Central memory CD8-positive, alpha-beta T cell (primary cell): ENCODE measurements around the gene FAM181A.

Source experiments
- ATAC-seq: fragments of 150-1000 bp; cut with Tn5 transposase; replicated peaks from 2 replicates; pipeline ENCODE4 v1.10.0; 2022; ENCODE audit warnings: mild to moderate bottlenecking, moderate FRiP score, moderate number of reproducible peaks; ENCODE audit not compliant: poor library complexity, severe bottlenecking; ENCODE audit errors: extremely low read depth
- DNase-seq, 2 donors: peaks; one replicate each; pipeline ENCODE4 v3.0.0; 2021; ENCODE audit warnings: low spot score in 2 of 2
- H3K27ac Mint-ChIP-seq: one replicate; pipeline ENCODE4 v1.8.0; 2022; ENCODE audit warnings: low read depth, mild to moderate bottlenecking, moderate library complexity, mixed read lengths
- H3K27me3 Mint-ChIP-seq: one replicate; pipeline ENCODE4 v1.8.0; 2022; ENCODE audit warnings: mixed read lengths
- H3K36me3 Mint-ChIP-seq: one replicate; pipeline ENCODE4 v1.8.0; 2022; ENCODE audit warnings: mild to moderate bottlenecking, moderate library complexity, mixed read lengths; ENCODE audit not compliant: insufficient read depth
- H3K4me1 Mint-ChIP-seq: one replicate; pipeline ENCODE4 v1.8.0; 2022; ENCODE audit warnings: mixed read lengths
- H3K4me3 Mint-ChIP-seq: one replicate; pipeline ENCODE4 v1.8.0; 2022; ENCODE audit warnings: mild to moderate bottlenecking, moderate library complexity, mixed read lengths
- H3K9me3 Mint-ChIP-seq: one replicate; pipeline ENCODE4 v1.8.0; 2022; ENCODE audit warnings: mixed read lengths

FAM181A gene

DNA sequence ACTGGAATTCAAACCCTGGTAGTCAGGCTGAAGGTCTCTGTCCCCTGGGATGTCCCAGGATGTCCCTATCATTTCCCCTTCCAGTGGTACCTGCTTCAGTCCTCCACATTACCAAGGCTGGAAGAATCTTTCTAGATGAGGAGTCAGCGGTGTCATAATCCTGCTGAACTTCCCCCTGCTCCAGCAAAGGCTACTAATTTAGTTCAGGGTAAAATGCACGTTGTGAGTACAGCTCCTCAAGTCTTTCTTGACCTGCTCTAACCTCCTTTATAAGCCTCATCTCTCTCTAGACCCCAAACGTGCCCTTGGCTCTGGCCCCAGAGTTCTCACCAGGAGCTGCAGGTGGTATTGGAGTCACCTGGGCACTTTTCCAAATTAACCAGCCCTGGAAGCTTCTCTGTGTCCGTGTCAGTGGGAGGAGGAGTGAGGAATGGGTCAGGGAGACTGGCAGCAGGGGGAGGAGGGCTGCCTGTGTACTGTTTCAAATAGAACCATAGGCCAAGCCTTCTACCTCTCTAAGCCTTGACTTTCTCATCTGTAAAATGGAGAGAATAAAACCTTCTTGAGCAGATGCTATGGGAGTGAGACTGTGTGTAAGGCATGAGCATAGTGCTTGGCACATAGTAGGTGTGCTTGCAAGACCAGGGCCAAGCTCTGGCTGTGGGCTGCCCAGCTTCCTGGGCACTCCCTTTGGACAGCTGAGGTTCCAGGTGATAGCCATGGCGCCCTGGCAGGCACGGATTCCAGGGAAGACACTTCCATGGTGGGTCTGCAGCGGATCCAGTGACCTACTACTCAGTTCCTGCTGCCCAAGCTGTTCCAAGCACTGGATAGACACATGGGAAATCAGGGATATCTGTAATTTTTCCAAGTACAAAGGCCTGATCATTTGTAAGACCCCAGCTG, 24.7 kb downstream of the FAM181A start:
- H3K4me1 Mint-ChIP-seq, result peaks cover 52% of the 10 kb centered on the region
- ATAC-seq (no peak), DNase-seq (no peak)
- H3K27ac Mint-ChIP-seq, result no peak overlapping the region
- no peaks in the 10 kb centered on the region for H3K9me3 Mint-ChIP-seq
- H3K27me3 Mint-ChIP-seq, result no peaks in the 10 kb centered on the region
- H3K36me3 Mint-ChIP-seq, result peaks cover 18% of the 10 kb centered on the region
- H3K4me3 Mint-ChIP-seq, result no peak overlapping the region

GRCh38 chr14:93952829-93953228, 25.7 kb downstream of the FAM181A start:
- DNase-seq (no peak), ATAC-seq (no peak)
- peak overlapping the region; percentile 93 for H3K27ac Mint-ChIP-seq
- H3K36me3 Mint-ChIP-seq, result peaks cover 22% of the 10 kb centered on the region
- H3K4me3 Mint-ChIP-seq, result peak overlapping the region; percentile 88
- no peaks in the 10 kb centered on the region for H3K27me3 Mint-ChIP-seq
- peaks cover 61% of the 10 kb centered on the region for H3K4me1 Mint-ChIP-seq
- no peaks in the 10 kb centered on the region for H3K9me3 Mint-ChIP-seq

GRCh38 chr14:93953263-93953662, 26.1 kb downstream of the FAM181A start:
- Mint-ChIP-seq H3K27me3 (no peaks in the 10 kb centered on the region), H3K9me3 (no peaks in the 10 kb centered on the region), H3K36me3 (peaks cover 22% of the 10 kb centered on the region), H3K4me3 (peak overlapping the region; percentile 88), H3K27ac (peak overlapping the region; percentile 93), H3K4me1 (peaks cover 65% of the 10 kb centered on the region)
- ATAC-seq, result no peak
- DNase-seq, result no peak

DNA sequence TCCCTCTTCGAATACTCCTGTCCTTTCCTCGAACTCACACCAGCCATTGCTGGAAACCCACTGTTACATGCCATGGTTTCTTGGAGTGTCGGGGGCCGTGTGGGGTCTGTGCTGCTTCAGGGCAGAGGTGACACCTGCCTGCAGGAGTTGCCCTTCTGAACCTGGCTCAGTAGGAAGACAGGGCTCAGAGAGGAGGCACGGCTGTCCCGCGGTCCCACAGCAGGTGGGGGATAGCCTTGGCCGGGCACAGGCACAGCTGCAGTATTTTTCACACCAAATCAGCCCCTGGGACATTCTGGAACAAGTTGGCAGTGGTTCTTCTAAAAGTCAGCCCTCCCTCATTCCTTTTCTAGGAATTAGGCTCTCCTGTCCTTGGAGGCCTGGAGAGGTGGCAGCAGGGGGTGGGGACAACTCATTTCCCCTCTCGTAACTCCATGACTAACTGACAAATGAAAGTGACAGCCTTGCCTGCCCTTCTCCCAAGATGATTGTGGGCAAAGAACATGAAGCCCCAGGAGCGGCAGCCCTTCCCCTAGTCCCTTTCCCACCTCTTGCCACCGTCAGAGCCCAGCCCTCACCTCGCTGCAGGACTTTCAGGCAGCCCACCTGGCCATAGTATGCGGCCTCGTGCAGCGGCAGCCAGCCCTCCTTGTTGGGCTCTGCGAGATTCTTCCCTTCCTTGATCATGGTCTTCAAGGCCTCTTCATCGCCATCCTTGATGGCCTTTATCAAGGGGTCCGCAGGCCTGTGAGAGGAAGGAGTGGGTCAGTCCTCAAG, 26.8 kb downstream of the FAM181A start:
- no peak for DNase-seq
- no peak for ATAC-seq
- Mint-ChIP-seq H3K27ac (peak overlapping the region; percentile 93), H3K4me1 (peaks cover 71% of the 10 kb centered on the region), H3K9me3 (no peaks in the 10 kb centered on the region), H3K4me3 (peak overlapping the region; percentile 88), H3K36me3 (peaks cover 21% of the 10 kb centered on the region), H3K27me3 (no peaks in the 10 kb centered on the region)

GRCh38 chr14:93954516-93954830, 27.3 kb downstream of the FAM181A start:
- Mint-ChIP-seq H3K4me1 (peaks cover 76% of the 10 kb centered on the region), H3K9me3 (no peaks in the 10 kb centered on the region), H3K4me3 (peak overlapping the region; percentile 88), H3K27me3 (no peaks in the 10 kb centered on the region), H3K27ac (peak overlapping the region; percentile 93), H3K36me3 (peaks cover 26% of the 10 kb centered on the region)
- ATAC-seq (no peak), DNase-seq (no peak)

DNA sequence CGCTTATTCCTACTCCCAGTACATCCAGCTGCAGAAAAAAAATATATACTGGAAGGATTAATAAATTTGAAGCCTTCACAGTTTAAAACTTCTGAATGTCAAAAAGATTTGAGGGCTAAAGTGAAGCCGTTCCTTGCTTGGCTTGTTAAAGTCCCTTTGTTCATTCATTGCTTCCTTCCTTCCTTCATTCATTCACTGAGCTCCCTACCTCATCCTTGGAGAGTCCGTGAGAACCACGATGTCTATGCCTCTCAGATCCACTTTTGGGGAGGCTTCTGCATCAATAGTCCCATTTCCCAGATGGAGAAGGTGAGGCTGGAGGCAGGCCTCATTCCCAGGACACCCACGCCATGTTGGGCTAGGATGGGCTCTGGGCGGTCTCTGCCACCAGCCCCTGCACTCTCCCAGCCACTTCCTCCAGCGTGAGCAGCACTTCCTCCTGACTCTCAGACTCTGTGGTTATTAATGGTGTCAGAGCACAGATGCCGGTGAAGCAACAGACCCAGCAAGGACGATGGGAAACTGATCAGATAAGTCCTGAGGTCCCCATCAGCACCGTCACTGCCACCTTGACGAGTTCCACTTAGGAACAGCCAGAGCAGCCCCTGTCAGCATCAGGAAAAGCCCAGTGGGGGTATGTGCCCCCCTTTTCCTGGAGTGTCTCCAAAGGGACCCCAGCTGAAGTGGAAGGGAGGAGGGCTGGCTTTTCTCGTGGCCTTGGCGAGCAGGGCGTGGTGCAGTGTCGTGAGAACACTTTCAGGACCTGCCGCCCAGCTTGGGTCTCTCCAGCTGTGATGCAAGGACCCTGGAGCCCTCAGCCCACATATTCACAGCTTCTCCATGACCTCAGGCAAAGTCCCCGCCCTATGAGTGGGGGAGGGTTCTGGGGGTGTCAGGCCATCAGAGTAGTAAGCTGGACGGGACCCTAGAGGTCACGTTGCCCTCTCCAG, 28.0 kb downstream of the FAM181A start:
- peak overlapping the region; percentile 93 for H3K27ac Mint-ChIP-seq
- H3K27me3 Mint-ChIP-seq, result no peaks in the 10 kb centered on the region
- H3K36me3 Mint-ChIP-seq, result peaks cover 26% of the 10 kb centered on the region
- peaks cover 83% of the 10 kb centered on the region for H3K4me1 Mint-ChIP-seq
- H3K4me3 Mint-ChIP-seq, result peak overlapping the region; percentile 88
- ATAC-seq, result peak; percentile 60
- peak; percentile 34 to 69 for DNase-seq
- no peaks in the 10 kb centered on the region for H3K9me3 Mint-ChIP-seq

- no peak for ATAC-seq
- Mint-ChIP-seq H3K27ac (peak overlapping the region; percentile 93), H3K36me3 (peaks cover 30% of the 10 kb centered on the region), H3K4me1 (peaks cover 89% of the 10 kb centered on the region), H3K4me3 (peak overlapping the region; percentile 88), H3K27me3 (no peaks in the 10 kb centered on the region), H3K9me3 (no peaks in the 10 kb centered on the region)
- no peak for DNase-seq
These were observed 28.8 kb downstream of the FAM181A start for GRCh38 chr14:93955850-93956481.

- ATAC-seq, result no peak
- H3K4me3 Mint-ChIP-seq, result peak overlapping the region; percentile 88
- peaks cover 94% of the 10 kb centered on the region for H3K4me1 Mint-ChIP-seq
- H3K9me3 Mint-ChIP-seq, result no peaks in the 10 kb centered on the region
- peak overlapping the region; percentile 93 for H3K27ac Mint-ChIP-seq
- H3K27me3 Mint-ChIP-seq, result no peaks in the 10 kb centered on the region
- peaks cover 34% of the 10 kb centered on the region for H3K36me3 Mint-ChIP-seq
- no peak for DNase-seq
These were observed 29.6 kb downstream of the FAM181A start for GRCh38 chr14:93956514-93957332.

DNA sequence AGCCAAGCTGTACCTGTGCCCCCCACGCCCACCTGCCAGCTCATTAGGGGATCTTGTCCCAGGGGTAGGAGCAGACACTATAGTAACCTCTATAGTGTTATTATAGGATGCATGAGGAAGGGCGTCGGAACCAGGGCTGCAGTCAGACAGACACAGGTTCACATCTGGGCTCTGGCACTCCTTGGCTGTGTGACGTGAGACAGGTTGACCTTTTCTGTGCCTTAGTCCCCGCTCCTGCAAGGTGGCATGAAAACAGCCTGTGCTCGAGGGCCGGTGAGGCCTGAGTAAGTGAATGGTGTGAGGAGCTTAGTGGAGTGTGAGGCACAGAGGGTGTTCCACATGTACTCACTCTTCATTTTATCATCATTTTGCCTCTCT, 30.2 kb downstream of the FAM181A start:
- Mint-ChIP-seq H3K4me3 (peak overlapping the region; percentile 88), H3K27ac (peak overlapping the region; percentile 93), H3K4me1 (peaks cover 92% of the 10 kb centered on the region), H3K36me3 (peaks cover 33% of the 10 kb centered on the region), H3K27me3 (no peaks in the 10 kb centered on the region), H3K9me3 (no peaks in the 10 kb centered on the region)
- DNase-seq, result no peak
- no peak for ATAC-seq

DNA sequence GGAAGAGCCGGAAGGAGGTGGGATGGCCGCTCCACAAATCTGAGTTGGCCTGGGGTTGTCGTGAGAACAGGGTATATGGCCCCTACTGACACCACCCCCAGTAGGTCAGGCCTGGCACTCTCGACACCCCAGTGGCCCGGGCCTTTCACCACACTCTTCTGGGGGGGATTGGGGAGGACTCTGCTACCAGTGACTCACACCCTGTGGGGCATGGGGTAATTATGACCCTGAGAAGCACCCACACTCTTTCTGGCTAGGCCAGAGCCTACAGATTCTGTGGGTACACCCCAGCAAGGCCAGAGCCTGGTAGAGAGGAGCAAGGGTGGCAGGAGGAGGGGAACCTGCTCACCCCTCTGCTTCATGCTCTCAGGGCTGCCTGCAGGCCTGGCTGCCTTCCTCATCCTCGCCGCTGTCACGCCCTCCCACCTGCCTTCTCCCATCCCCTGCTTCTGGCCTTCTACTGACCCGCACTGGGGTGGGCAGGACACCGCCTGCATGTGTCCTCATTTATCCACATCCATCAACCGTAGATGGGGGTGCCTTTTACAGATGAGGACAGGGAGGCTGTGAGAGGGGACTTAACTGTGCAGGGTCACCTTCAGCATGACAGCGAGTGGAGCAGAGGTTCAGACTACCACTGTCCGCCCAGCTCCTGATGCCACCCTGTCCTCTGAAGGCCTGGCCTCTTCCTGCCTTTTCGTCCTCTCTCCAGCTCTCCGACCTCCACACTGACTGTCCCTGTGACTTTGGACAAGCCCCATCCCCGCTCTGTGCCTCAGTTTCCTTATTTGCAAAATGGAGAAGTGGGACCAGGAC, 30.8 kb downstream of the FAM181A start:
- Mint-ChIP-seq H3K27me3 (no peaks in the 10 kb centered on the region), H3K27ac (peak overlapping the region; percentile 93), H3K4me1 (peaks cover 94% of the 10 kb centered on the region), H3K9me3 (no peaks in the 10 kb centered on the region), H3K4me3 (peak overlapping the region; percentile 88), H3K36me3 (peaks cover 37% of the 10 kb centered on the region)
- no peak for ATAC-seq
- no peak for DNase-seq
